Endothelial cell of umbilical vein (primary cell): ENCODE measurements around the gene LSM11.

ENCODE experiments used
- EZH2 ChIP-seq: IDR thresholded peaks from 2 replicates; pipeline ENCODE4 v1.6.1; 2012; ENCODE audit warnings: borderline replicate concordance, low read depth, mild to moderate bottlenecking, moderate library complexity, low read length, inconsistent platforms; ENCODE audit not compliant: severe bottlenecking
- FOS ChIP-seq: IDR thresholded peaks from 2 replicates; pipeline ENCODE4 v1.6.1; 2011; ENCODE audit warnings: mild to moderate bottlenecking, low read length, moderate library complexity, borderline replicate concordance; ENCODE audit not compliant: insufficient read depth
- GATA2 ChIP-seq: IDR thresholded peaks from 2 replicates; pipeline ENCODE4 v1.7.0; 2011; ENCODE audit warnings: low read depth, mild to moderate bottlenecking, moderate library complexity, mixed read lengths, low read length; ENCODE audit not compliant: insufficient read length, insufficient read depth
- JUN ChIP-seq: IDR thresholded peaks from 2 replicates; pipeline ENCODE4 v1.6.1; 2011; ENCODE audit warnings: borderline replicate concordance, low read depth; ENCODE audit not compliant: insufficient read length, insufficient read depth
- MYC ChIP-seq: IDR thresholded peaks from one replicate; pipeline ENCODE4 v1.6.1; 2011; ENCODE audit warnings: mild to moderate bottlenecking, low read depth, low read length
- POLR2A ChIP-seq: IDR thresholded peaks from 2 replicates; pipeline ENCODE4 v1.6.1; 2012; ENCODE audit warnings: low read depth, mild to moderate bottlenecking, control low read depth, low read length
- POLR2AphosphoS5 ChIP-seq: IDR thresholded peaks from 2 replicates; pipeline ENCODE4 v1.6.1; 2012; ENCODE audit warnings: low read depth, mild to moderate bottlenecking, control low read depth, low read length, moderate library complexity; ENCODE audit not compliant: insufficient read depth
- TF ChIP-seq, protein P1 (sequence below), 2 donors: IDR thresholded peaks; 1 replicate in 1 of 2; 2 replicates in 1 of 2; pipeline ENCODE4 v1.5.1; 2011; ENCODE audit warnings: low read length in 2 of 2, mild to moderate bottlenecking in 2 of 2, moderate library complexity in 2 of 2, control low read depth in 1 of 2, inconsistent platforms in 1 of 2, low read depth in 1 of 2; ENCODE audit not compliant: insufficient read depth in 1 of 2; ENCODE audit errors: extremely low read depth in 1 of 2
- TF ChIP-seq, protein P2 (sequence below): IDR thresholded peaks from 2 replicates; pipeline ENCODE4 v1.6.1; 2011; ENCODE audit not compliant: insufficient read depth, insufficient read length

DNA sequence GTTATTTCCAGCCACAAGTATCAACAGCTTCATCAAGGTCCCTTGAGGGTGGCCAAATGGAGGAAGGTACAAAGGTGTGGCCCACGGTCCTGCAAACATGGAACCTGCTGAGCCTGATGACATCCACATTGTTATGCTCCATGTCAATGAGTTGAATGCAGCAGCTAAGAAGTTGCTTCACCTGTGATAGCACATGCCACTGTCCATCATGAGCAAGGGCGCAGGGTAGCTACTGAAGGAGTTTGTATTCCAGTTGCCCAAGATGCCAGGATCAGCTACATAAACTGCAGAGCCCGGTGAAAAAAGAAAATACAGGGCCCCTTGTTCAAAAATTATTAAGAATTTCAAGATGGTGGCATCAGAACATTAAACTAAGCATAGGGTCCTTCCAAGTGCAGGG lies 24.2 kb downstream of the LSM11 start:
- TF ChIP-seq EZH2 (no peak), POLR2A (no peak), POLR2AphosphoS5 (no peak), MYC (no peak), GATA2 (no peak), JUN (no peak), FOS (no peak)
- TF ChIP-seq, protein P1, sequence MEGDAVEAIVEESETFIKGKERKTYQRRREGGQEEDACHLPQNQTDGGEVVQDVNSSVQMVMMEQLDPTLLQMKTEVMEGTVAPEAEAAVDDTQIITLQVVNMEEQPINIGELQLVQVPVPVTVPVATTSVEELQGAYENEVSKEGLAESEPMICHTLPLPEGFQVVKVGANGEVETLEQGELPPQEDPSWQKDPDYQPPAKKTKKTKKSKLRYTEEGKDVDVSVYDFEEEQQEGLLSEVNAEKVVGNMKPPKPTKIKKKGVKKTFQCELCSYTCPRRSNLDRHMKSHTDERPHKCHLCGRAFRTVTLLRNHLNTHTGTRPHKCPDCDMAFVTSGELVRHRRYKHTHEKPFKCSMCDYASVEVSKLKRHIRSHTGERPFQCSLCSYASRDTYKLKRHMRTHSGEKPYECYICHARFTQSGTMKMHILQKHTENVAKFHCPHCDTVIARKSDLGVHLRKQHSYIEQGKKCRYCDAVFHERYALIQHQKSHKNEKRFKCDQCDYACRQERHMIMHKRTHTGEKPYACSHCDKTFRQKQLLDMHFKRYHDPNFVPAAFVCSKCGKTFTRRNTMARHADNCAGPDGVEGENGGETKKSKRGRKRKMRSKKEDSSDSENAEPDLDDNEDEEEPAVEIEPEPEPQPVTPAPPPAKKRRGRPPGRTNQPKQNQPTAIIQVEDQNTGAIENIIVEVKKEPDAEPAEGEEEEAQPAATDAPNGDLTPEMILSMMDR (IDR thresholded peaks at IDR 0.05; ENCODE audit: extremely low read depth in 1 of 2, insufficient read depth in 1 of 2, low read depth in 1 of 2, low read length in 2 of 2): no peak
- TF ChIP-seq, protein P2, sequence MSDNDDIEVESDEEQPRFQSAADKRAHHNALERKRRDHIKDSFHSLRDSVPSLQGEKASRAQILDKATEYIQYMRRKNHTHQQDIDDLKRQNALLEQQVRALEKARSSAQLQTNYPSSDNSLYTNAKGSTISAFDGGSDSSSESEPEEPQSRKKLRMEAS: no peak
